ENCODE measurements around the gene TSC22D2.

TSC22D2 gene

DNA sequence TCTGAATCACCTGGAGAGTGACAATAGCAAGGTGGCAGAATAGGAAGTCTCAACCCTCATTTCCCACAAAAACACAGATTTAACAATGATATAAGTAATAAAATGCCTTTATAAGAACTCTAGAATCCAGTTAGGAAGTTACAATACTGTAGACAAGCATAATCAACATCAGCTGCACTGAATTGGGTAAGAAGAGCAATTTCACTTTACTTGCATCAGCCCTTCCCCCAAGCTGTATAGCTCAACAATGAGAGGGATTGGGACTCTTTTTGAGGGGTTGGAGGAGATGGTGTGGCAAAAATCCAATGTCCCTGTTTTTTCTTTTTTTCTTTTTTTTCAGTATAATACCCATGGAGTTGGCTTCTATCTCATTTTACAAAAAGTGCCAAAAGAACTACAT lies 75.1 kb downstream of the TSC22D2 start:
- H3K27ac ChIP-seq, result no peak overlapping the region
- no peak for TF ChIP-seq ZFX (IDR thresholded peaks at IDR 0.05; ENCODE audit: borderline replicate concordance)
- no peak for TF ChIP-seq CTCF (IDR thresholded peaks at IDR 0.05)

- H3K27ac ChIP-seq, result no peak overlapping the region
- TF ChIP-seq ZFX (IDR thresholded peaks at IDR 0.05; ENCODE audit: borderline replicate concordance), result no peak
- no peak for TF ChIP-seq CTCF (IDR thresholded peaks at IDR 0.05)
Observed at GRCh38 chr3:150484410-150484809, 76.3 kb downstream of the TSC22D2 start.

DNA sequence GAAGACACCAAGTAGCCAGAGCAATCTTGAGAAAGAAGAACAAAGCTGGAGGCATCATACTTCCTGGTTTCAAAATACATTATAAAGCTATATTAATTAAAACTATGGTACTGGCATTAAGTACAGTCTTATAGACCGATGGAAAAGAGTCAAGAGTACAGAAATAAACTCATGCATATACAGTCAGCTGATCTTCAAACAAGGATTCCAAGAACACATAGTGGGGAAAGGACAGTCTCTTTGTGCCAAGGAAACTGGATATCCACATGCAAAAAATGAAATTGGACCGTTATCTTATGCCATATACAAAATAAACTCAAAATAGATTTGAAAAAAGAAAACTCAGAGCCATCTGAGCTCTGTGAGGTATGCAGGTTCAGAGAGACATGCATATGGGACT lies 80.8 kb downstream of the TSC22D2 start:
- TF ChIP-seq ZFX (IDR thresholded peaks at IDR 0.05; ENCODE audit: borderline replicate concordance) (no peak), CTCF (IDR thresholded peaks at IDR 0.05) (no peak)
- H3K27ac ChIP-seq, result no peak overlapping the region

DNA sequence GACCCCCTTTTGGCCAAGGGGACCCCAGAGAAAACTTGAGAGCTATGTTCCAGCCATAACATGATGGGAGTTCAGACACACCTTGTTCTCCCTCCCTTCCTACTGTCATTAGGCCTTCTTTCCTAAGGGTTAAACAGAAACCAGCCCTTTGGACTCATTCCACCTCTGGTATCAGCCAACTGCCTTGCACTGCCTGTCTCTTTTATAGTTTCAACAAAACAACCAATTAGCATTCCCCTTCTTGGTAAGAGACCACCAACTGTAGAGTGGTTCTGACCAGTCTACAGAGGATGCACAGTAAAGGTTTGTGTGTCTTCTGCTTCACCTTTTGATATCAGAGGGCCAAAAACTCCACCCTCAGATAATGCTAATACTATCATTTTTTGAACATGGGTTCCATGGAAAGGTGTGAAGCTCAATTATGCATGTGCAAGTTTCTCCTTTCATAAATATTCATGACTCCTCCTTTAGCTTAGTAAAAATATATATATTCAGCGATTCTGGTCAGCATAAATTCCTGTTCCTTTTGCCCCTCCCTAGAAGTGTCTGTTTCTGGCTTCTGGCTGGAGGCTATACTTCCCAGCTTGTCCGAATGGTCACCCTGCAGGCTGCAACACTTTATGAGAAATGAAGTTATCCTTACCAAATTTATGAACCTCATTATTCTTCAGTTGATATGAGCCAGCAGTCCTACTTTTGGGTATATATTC lies 82.3 kb downstream of the TSC22D2 start:
- no peak overlapping the region for H3K27ac ChIP-seq
- TF ChIP-seq ZFX (IDR thresholded peaks at IDR 0.05; ENCODE audit: borderline replicate concordance) (no peak), CTCF (IDR thresholded peaks at IDR 0.05) (no peak)

GRCh38 chr3:150494411-150494977 lies 86.4 kb downstream of the TSC22D2 start:
- TF ChIP-seq ZFX (IDR thresholded peaks at IDR 0.05; ENCODE audit: borderline replicate concordance) (no peak), CTCF (IDR thresholded peaks at IDR 0.05) (no peak)
- no peak overlapping the region for H3K27ac ChIP-seq

- TF ChIP-seq ZFX (IDR thresholded peaks at IDR 0.05; ENCODE audit: borderline replicate concordance), result no peak
- no peak for TF ChIP-seq CTCF (IDR thresholded peaks at IDR 0.05)
- H3K27ac ChIP-seq, result no peak overlapping the region
Observed at GRCh38 chr3:150495149-150495548, 87.1 kb downstream of the TSC22D2 start.

DNA sequence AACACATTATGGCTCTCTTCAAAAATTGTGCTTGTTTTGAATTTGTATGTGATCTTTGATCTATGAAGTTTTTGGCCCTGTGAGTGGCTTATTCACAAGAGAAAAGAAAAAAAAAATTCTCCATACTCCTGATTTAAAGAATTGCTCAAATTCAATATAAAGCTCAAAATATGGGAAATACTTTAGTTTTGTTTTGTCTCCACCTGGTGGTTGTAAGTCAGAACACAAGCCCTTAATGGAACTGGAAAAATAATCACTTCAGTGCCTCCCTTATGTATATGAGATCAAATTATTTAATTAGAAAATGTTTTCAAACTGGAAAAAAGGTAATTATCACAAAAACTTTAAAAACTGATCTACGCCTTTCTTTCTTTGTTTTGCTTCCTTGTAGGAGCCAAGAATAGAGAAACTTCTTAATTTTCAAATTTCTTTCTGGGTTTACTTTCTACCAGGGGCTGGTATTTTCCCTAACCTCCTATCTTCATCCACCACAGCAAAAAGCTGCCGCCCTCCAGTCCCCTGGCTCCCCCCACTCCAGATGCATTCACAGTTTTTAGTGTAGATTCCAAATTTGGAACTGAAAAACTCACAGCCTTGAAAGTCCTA lies 87.6 kb downstream of the TSC22D2 start:
- no peak overlapping the region for H3K27ac ChIP-seq

More for the DNA sequence above, 87.6 kb downstream of the TSC22D2 start:
- TF ChIP-seq ZFX (IDR thresholded peaks at IDR 0.05; ENCODE audit: borderline replicate concordance) (no peak), CTCF (IDR thresholded peaks at IDR 0.05) (peak; percentile 77)
